Bronchial epithelial cell (primary cell): ENCODE results near the gene CDC45. TPM values are rescaled to one million over a fixed set of nuclear protein-coding genes. Genes with fewer than 3 reads are reported as not detected.

Experiments
- DNase-seq: peaks from one replicate; pipeline ENCODE4 v3.0.0-alpha.2; 2010; ENCODE audit warnings: low read depth
- FAIRE-seq: peaks from 2 replicates; lab custom pipeline; 2011; peaks lifted over from hg19 to GRCh38; lab: Jason Lieb, UNC
- H3K27me3 ChIP-seq: 2 replicates; pipeline ENCODE4 v1.5.1; 2011; ENCODE audit warnings: low read length; ENCODE audit not compliant: control insufficient read depth, insufficient read depth
- H3K36me3 ChIP-seq: 2 replicates; pipeline ENCODE4 v1.5.1; 2011; ENCODE audit warnings: low read length; ENCODE audit not compliant: control insufficient read depth, insufficient read depth
- H3K4me3 ChIP-seq: 2 replicates; pipeline ENCODE4 v1.5.1; 2011; ENCODE audit warnings: mild to moderate bottlenecking, low read depth, low read length, control low read depth
- total RNA-seq: library from RNA; depleted of rRNA; stranded (reverse); fragments of >200 nt; gene quantifications from 2 replicates; pipeline ENCODE4 v1.2.1, GENCODE V29; 2014
- TF ChIP-seq, protein P1 (sequence below): IDR thresholded peaks from 2 replicates; pipeline ENCODE4 v1.5.1; 2011; ENCODE audit warnings: mild to moderate bottlenecking, moderate library complexity, low read length, control low read depth, inconsistent platforms; ENCODE audit not compliant: insufficient read depth, severe bottlenecking

CDC45 gene
- total RNA-seq, 1 donor from 2014 or later: 0.26 TPM

DNA sequence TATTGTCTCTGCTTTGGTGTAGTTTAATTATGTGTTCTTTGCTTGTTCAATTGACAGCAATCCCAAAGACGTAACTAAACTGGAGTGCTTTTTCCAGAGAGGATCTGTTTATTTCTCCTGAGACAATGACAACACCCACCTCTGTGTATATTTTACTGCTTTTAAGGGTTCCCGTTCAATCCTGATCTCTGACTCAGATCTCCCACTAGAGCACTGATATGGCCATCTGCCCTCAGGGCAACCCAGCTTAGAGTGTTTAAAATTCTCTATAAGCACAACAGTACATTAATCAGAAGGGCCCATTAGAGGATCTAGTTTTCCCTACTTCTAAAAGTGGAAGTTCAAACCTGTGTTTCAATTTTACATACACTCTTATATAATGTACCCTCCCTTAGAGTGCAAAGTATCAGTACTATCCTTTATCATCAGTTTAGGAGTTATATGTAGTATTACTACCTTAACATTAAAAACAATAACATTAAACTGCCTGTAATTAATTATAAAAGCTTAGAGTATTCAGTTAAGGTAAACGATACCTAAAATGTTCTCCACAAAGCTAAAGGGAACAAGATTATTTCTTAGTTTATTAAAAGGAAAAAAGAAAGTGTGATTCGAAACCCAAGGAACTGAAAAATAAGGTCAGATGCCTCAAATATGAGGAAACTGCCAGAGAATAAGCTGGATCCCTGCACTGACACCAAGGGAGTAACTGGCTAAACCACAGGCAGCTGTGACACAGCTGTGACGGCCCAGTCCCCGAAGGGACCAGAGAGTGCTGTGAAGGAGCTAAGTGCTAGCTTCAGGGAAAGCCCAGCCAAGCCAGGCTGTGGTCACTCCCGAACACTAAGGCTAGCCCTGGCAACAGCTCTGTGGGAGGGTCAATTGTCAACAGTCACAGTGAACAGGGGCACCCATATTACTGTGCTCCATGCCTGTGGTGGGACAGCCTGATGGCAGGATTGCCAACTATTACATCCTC, 15.9 kb upstream of the CDC45 start:
- DNase-seq (no peak), FAIRE-seq (no peak)
- Histone ChIP-seq H3K27me3 (no peaks in the 10 kb centered on the region), H3K36me3 (peaks cover 29% of the 10 kb centered on the region), H3K4me3 (no peak overlapping the region)
- TF ChIP-seq, protein P1, sequence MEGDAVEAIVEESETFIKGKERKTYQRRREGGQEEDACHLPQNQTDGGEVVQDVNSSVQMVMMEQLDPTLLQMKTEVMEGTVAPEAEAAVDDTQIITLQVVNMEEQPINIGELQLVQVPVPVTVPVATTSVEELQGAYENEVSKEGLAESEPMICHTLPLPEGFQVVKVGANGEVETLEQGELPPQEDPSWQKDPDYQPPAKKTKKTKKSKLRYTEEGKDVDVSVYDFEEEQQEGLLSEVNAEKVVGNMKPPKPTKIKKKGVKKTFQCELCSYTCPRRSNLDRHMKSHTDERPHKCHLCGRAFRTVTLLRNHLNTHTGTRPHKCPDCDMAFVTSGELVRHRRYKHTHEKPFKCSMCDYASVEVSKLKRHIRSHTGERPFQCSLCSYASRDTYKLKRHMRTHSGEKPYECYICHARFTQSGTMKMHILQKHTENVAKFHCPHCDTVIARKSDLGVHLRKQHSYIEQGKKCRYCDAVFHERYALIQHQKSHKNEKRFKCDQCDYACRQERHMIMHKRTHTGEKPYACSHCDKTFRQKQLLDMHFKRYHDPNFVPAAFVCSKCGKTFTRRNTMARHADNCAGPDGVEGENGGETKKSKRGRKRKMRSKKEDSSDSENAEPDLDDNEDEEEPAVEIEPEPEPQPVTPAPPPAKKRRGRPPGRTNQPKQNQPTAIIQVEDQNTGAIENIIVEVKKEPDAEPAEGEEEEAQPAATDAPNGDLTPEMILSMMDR: no peak

DNA sequence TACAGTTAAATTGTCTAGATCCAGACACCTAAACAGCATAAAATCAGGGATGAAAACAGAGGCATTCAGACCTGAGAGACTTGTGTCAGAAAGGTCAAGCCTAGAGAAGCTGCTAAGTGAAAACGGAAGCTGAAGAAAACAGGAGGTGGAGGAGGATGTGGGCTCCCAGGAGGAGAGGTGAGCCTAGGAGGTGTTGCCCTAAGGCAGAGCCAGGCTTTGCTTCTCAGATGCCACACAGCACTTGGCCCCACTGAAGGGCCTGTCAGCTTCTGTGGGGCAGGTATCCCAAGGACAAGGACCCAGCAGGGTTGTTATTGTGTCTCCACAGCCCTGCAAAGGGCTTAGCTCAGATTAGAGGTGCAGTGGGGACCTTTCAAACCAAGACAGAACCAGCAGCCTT, 15.2 kb upstream of the CDC45 start:
- TF ChIP-seq, protein P1: no peak
- FAIRE-seq (peak; percentile 47), DNase-seq (no peak)
- Histone ChIP-seq H3K4me3 (no peak overlapping the region), H3K36me3 (peaks cover 36% of the 10 kb centered on the region), H3K27me3 (no peaks in the 10 kb centered on the region)

DNA sequence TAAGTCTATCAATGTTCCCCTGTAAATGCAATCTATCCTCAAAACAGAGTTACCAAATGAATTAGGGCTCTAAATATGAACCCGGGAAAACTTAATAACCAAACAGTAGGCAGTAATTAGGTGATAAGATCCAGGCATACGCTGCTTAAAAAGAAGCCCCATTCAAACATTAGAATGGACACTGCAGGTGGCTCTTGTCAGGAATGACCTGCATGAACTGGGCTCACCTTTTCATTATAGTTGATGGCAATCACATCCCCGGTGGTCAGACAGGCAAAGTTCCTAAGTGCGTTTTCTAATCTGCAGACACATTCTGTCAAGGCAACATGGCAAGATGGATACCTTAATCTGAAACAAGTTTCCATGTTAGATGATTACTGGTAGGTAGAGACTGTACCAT, 14.7 kb upstream of the CDC45 start:
- Histone ChIP-seq H3K4me3 (no peak overlapping the region), H3K36me3 (peaks cover 38% of the 10 kb centered on the region), H3K27me3 (no peaks in the 10 kb centered on the region)
- no peak for FAIRE-seq
- DNase-seq: no peak
- TF ChIP-seq, protein P1: no peak

DNA sequence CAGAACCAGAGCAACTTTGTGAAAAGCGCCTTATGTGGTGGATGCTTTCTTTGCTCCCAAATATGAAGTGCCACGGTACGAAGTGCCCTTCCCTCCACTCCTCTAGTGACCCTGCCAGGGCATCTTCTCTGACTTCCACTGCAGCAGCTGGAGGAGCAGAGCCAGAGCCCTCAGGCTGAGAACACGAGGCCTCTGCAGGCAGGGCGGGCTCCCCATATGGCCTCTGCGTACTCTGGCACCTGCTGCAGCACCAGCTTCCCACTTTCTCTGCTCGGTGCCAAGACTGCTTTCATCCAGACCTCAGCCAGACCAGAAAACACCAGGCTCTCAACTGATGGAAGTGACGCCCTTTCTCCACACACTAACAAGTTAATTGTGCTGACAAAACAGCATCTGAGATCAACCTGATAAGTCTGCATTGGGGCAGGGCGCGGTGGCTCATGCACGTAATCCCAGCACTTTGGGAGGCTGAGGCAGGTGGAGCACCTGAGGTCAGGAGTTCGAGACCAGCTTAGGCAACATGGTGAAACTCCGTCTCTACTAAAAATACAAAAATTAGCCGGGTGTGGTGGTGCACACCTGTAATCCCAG, 13.5 kb upstream of the CDC45 start:
- TF ChIP-seq, protein P1: no peak
- no peak overlapping the region for H3K4me3 ChIP-seq
- DNase-seq: no peak
- peaks cover 45% of the 10 kb centered on the region for H3K36me3 ChIP-seq
- no peaks in the 10 kb centered on the region for H3K27me3 ChIP-seq
- FAIRE-seq: no peak

DNA sequence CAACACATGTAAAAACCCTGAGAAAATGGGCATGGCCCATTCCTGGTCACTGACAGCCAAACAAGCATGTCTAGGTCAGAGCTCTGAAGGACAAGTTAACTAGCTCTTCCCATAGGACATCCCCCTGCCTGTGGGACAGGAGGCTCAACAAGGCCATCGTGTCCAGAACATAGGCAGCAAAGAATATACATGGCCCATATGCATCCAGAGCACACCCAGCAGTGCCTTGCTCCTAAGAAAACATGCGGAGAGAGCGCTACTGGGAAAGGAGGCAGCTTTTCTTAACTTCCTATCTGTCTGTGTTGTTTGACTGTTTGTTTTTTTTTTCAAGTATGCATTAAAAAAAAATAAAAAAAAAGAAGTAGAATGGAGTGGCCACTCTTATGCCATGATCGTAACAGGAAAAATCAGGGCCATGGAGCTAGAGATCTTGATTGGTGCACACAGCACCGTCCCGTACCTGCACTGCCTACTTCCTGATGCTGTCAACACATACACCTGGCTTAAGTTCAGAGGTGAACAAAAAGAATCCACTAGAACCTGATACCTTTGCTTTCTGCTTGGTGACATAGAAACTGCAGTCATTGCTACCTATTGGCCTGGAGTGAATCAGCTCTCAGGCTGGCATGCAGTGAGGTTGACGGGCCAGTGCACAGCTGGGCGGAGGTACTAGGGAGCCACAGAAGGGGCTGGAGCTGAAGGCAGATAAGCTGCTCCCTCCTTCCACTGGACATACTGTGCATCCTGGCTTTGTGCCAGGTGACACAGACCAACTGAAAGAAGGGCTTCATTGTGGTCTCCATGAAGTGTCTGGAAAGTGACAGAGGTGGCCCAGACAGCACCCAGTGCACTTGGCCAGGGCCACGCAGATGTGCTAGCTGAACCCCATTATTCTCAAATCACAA, 12.6 kb upstream of the CDC45 start:
- no peak overlapping the region for H3K4me3 ChIP-seq
- peaks cover 50% of the 10 kb centered on the region for H3K36me3 ChIP-seq
- H3K27me3 ChIP-seq: no peaks in the 10 kb centered on the region
- DNase-seq (no peak), FAIRE-seq (no peak)
- TF ChIP-seq, protein P1: no peak
